Bronchial epithelial cell (primary cell): ENCODE measurements around the gene HEXIM1. TPM values are rescaled to one million over a fixed set of nuclear protein-coding genes. Genes with fewer than 3 reads are reported as not detected.
A peak's percentile ranks its signal among the peaks of the same experiment; 100 is the strongest.

Experiments used
- DNase-seq: peaks from one replicate; pipeline ENCODE4 v3.0.0-alpha.2; 2010; ENCODE audit warnings: low read depth
- FAIRE-seq: peaks from 2 replicates; lab custom pipeline; 2011; peaks lifted over from hg19 to GRCh38; lab: Jason Lieb, UNC
- H3K27me3 ChIP-seq: 2 replicates; pipeline ENCODE4 v1.5.1; 2011; ENCODE audit warnings: low read length; ENCODE audit not compliant: control insufficient read depth, insufficient read depth
- H3K36me3 ChIP-seq: 2 replicates; pipeline ENCODE4 v1.5.1; 2011; ENCODE audit warnings: low read length; ENCODE audit not compliant: control insufficient read depth, insufficient read depth
- H3K4me3 ChIP-seq: 2 replicates; pipeline ENCODE4 v1.5.1; 2011; ENCODE audit warnings: mild to moderate bottlenecking, low read depth, low read length, control low read depth
- total RNA-seq: library from RNA; depleted of rRNA; stranded (reverse); fragments of >200 nt; gene quantifications from 2 replicates; pipeline ENCODE4 v1.2.1, GENCODE V29; 2014
- TF ChIP-seq, protein P1 (sequence below): IDR thresholded peaks from 2 replicates; pipeline ENCODE4 v1.5.1; 2011; ENCODE audit warnings: mild to moderate bottlenecking, moderate library complexity, low read length, control low read depth, inconsistent platforms; ENCODE audit not compliant: insufficient read depth, severe bottlenecking

HEXIM1 gene
- total RNA-seq, 1 donor from 2014 or later = 7.1 TPM

DNA sequence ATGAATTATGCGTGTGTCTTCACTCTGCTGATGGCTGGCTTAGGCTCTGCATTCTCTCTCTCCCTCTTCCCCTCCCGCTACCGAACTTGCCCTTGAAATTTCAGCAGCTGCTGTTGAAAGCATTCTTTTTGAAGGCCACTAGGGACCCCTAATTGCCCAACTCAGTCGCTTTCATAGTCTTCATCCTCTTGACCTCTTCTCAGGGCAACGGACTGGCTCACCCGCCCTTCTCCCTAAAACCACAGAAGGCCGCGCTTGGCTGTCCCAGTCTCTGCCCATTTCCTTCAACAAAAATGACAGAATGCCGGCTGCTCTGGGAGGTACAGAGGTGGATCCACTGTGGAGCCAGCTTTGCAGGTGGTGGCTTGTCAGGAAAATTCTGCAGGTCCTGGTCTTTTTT lies 52.4 kb downstream of the HEXIM1 start:
- DNase-seq (peak; percentile 10), FAIRE-seq (no peak)
- Histone ChIP-seq H3K36me3 (no peaks in the 10 kb centered on the region), H3K27me3 (no peaks in the 10 kb centered on the region), H3K4me3 (no peak overlapping the region)
- TF ChIP-seq, protein P1, sequence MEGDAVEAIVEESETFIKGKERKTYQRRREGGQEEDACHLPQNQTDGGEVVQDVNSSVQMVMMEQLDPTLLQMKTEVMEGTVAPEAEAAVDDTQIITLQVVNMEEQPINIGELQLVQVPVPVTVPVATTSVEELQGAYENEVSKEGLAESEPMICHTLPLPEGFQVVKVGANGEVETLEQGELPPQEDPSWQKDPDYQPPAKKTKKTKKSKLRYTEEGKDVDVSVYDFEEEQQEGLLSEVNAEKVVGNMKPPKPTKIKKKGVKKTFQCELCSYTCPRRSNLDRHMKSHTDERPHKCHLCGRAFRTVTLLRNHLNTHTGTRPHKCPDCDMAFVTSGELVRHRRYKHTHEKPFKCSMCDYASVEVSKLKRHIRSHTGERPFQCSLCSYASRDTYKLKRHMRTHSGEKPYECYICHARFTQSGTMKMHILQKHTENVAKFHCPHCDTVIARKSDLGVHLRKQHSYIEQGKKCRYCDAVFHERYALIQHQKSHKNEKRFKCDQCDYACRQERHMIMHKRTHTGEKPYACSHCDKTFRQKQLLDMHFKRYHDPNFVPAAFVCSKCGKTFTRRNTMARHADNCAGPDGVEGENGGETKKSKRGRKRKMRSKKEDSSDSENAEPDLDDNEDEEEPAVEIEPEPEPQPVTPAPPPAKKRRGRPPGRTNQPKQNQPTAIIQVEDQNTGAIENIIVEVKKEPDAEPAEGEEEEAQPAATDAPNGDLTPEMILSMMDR = no peak

DNA sequence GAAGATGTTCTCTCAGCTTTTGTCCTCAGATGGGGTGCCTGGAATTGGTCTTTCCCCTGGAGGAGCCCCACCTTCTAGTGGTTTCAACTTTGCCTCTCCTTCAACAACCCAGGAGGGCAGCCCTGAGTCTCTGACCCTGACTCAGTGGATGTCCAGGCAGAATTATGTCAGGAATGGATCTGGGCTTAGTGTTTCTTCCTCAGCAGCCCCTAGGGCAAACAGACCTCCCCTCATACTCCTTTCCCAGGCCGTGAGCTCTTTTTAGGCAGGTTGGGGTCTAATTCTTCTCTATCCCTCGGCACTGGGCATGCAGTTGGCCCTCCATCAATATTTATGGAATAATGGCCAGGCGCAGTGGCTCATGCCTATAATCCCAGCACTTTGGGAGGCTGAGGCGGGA lies 53.2 kb downstream of the HEXIM1 start:
- FAIRE-seq (no peak), DNase-seq (no peak)
- Histone ChIP-seq H3K36me3 (no peaks in the 10 kb centered on the region), H3K27me3 (no peaks in the 10 kb centered on the region), H3K4me3 (no peak overlapping the region)
- TF ChIP-seq, protein P1 = no peak

Other genes starting within 250 kb of the HEXIM1 start
- gene EFTUD2, start 249.0 kb upstream of the HEXIM1 start, total RNA-seq = 78.0 and 91.4 TPM in 2 replicates
- gene GFAP, start 233.0 kb upstream of the HEXIM1 start, total RNA-seq = not detected in 2 replicates
- gene KIF18B, start 200.7 kb upstream of the HEXIM1 start, total RNA-seq = 0.13 TPM in 1 of 2 replicates, not detected in the other
- gene C1QL1, start 180.2 kb upstream of the HEXIM1 start, total RNA-seq = not detected in 2 replicates
- 18.2 and 25.9 TPM in 2 replicates for gene DCAKD, start 96.8 kb upstream of the HEXIM1 start, total RNA-seq
- 48.1 and 54.2 TPM in 2 replicates for gene NMT1, start 87.2 kb upstream of the HEXIM1 start, total RNA-seq
- gene PLCD3, start 16.0 kb upstream of the HEXIM1 start, total RNA-seq = 33.9 and 44.0 TPM in 2 replicates
- gene ACBD4, start 12.8 kb upstream of the HEXIM1 start, total RNA-seq = 6.1 and 8.7 TPM in 2 replicates
- 4.1 and 4.7 TPM in 2 replicates for gene HEXIM2, start 13.4 kb downstream of the HEXIM1 start, total RNA-seq
- gene FMNL1, start 73.4 kb downstream of the HEXIM1 start, total RNA-seq = 0.53 and 2.0 TPM in 2 replicates
- gene SPATA32, start 113.6 kb downstream of the HEXIM1 start, total RNA-seq = under 0.01 TPM in 1 of 2 replicates, not detected in the other
- 0.77 and 0.79 TPM in 2 replicates for gene MAP3K14, start 168.5 kb downstream of the HEXIM1 start, total RNA-seq